ENCODE measurements around the gene RHEBL1.

The RHEBL1 gene

DNA sequence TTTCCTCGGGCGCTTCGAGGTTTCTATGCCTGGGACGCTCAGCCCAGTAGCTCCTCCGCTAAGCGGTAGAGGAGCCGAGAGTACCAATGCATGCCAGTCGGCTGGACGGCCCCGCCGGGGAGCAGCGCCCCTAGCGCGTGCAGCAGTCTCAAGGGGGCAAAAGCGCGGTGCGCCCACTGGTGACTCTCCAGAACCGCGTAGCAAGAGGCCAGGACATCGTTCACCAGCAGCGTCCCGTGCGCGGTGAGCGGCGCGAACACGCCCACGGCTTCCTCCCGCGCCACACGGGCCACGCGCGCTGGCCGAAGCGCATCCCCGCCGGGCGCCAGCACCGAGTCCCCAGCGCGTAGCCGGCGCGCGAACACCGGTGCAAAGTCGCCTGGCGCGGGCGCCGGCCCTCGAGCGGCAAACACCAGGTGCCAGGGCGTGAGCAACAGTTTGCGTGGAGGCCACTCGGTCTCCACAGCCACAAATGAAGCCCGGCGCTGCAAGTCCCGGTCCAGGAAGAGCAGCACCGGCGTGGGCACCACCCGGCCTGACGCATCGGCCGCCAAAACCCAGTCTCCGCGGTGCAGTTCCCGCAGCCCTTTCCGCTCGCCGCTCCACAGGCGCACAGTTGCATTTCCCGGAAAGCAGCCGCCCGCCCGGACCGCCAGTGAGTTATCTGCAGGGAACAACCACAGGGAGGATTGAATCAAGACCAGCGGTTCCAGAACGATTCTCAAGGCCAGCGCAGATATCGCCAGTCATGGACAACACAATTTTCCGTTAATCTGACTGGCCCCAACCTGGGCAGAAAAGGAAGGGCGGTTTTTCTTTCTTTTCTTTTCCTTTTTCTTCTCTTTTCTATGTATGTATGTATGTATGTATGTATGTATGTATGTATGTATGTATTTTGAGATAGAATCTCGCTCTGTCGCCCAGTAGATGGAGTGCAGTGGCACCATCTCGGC, 20.3 kb upstream of the RHEBL1 start:
- peaks cover 68% of the 10 kb centered on the region for H3K27me3 ChIP-seq (ENCODE audit: insufficient read depth, poor library complexity, severe bottlenecking)

GRCh38 chr12:49088932-49089330, 19.2 kb upstream of the RHEBL1 start:
- no peak for DNase-seq (ENCODE audit: low spot score)
- peaks cover 56% of the 10 kb centered on the region for H3K27me3 ChIP-seq (ENCODE audit: insufficient read depth, poor library complexity, severe bottlenecking)

More for the DNA sequence above, 20.3 kb upstream of the RHEBL1 start:
- DNase-seq (ENCODE audit: low spot score) (no peak), ATAC-seq (ENCODE audit: low read depth) (no peak)
- no peak for TF ChIP-seq CTCF (IDR thresholded peaks at IDR 0.05; ENCODE audit: poor library complexity, severe bottlenecking)
- H3K9me3 ChIP-seq (ENCODE audit: severe bottlenecking) = no peaks in the 10 kb centered on the region
- peak overlapping the region; percentile 0 for H3K4me3 ChIP-seq (ENCODE audit: severe bottlenecking)
- H3K36me3 ChIP-seq (ENCODE audit: low read depth) = no peaks in the 10 kb centered on the region
- H3K27ac ChIP-seq (ENCODE audit: poor library complexity, severe bottlenecking) = no peak overlapping the region
- H3K4me1 ChIP-seq (ENCODE audit: insufficient read depth, poor library complexity, severe bottlenecking) = peaks cover 3% of the 10 kb centered on the region

GRCh38 chr12:49088150-49088931, 18.6 kb upstream of the RHEBL1 start:
- Histone ChIP-seq H3K9me3 (ENCODE audit: severe bottlenecking) (no peaks in the 10 kb centered on the region), H3K36me3 (ENCODE audit: low read depth) (no peaks in the 10 kb centered on the region), H3K4me3 (ENCODE audit: severe bottlenecking) (no peak overlapping the region), H3K27me3 (ENCODE audit: insufficient read depth, poor library complexity, severe bottlenecking) (peaks cover 50% of the 10 kb centered on the region), H3K27ac (ENCODE audit: poor library complexity, severe bottlenecking) (no peak overlapping the region), H3K4me1 (ENCODE audit: insufficient read depth, poor library complexity, severe bottlenecking) (peaks cover 3% of the 10 kb centered on the region)
- DNase-seq (ENCODE audit: low spot score) = peak; percentile 91
- TF ChIP-seq CTCF (IDR thresholded peaks at IDR 0.05; ENCODE audit: poor library complexity, severe bottlenecking) = peak; percentile 91
- ATAC-seq (ENCODE audit: low read depth) = peak; percentile 91

More at GRCh38 chr12:49088932-49089330, 19.2 kb upstream of the RHEBL1 start:
- Histone ChIP-seq H3K9me3 (ENCODE audit: severe bottlenecking) (no peaks in the 10 kb centered on the region), H3K4me3 (ENCODE audit: severe bottlenecking) (no peak overlapping the region), H3K4me1 (ENCODE audit: insufficient read depth, poor library complexity, severe bottlenecking) (peaks cover 3% of the 10 kb centered on the region), H3K36me3 (ENCODE audit: low read depth) (no peaks in the 10 kb centered on the region), H3K27ac (ENCODE audit: poor library complexity, severe bottlenecking) (no peak overlapping the region)
- no peak for TF ChIP-seq CTCF (IDR thresholded peaks at IDR 0.05; ENCODE audit: poor library complexity, severe bottlenecking)
- ATAC-seq (ENCODE audit: low read depth) = no peak

DNA sequence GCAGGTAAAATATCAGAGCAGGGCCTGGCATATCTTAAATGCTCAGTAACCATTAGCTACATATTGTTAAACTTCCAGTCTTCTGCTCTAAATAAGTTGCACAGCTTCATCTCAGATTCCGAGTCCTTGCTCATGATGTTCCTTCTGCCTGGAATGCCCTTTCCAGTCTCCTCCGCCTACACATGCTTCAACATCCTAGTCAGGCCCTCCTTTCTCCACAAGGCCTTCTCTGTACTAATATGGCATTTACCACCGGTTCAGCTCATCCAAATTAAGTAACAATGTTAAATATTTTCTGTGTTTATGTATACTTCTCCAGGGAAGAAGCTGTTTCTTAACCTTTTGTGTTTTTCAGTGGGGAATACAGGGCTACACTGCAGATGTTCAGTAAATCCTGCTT, 16.3 kb upstream of the RHEBL1 start:
- H3K9me3 ChIP-seq (ENCODE audit: severe bottlenecking) = no peaks in the 10 kb centered on the region
- no peak for ATAC-seq (ENCODE audit: low read depth)
- H3K4me1 ChIP-seq (ENCODE audit: insufficient read depth, poor library complexity, severe bottlenecking) = peaks cover 3% of the 10 kb centered on the region
- H3K4me3 ChIP-seq (ENCODE audit: severe bottlenecking) = no peak overlapping the region
- TF ChIP-seq CTCF (IDR thresholded peaks at IDR 0.05; ENCODE audit: poor library complexity, severe bottlenecking) = no peak
- H3K27ac ChIP-seq (ENCODE audit: poor library complexity, severe bottlenecking) = no peak overlapping the region
- DNase-seq (ENCODE audit: low spot score) = no peak
- peaks cover 28% of the 10 kb centered on the region for H3K27me3 ChIP-seq (ENCODE audit: insufficient read depth, poor library complexity, severe bottlenecking)
- H3K36me3 ChIP-seq (ENCODE audit: low read depth) = no peaks in the 10 kb centered on the region
